ENCODE measurements around the gene TMCO4. TPM values are rescaled to one million over a fixed set of nuclear protein-coding genes. Genes with fewer than 3 reads are reported as not detected.

Gene TMCO4
- total and polyA plus RNA-seq, 2 of the 4 experiments (the other 2 are of a cell fraction), result 7.3 to 8.6 TPM

DNA sequence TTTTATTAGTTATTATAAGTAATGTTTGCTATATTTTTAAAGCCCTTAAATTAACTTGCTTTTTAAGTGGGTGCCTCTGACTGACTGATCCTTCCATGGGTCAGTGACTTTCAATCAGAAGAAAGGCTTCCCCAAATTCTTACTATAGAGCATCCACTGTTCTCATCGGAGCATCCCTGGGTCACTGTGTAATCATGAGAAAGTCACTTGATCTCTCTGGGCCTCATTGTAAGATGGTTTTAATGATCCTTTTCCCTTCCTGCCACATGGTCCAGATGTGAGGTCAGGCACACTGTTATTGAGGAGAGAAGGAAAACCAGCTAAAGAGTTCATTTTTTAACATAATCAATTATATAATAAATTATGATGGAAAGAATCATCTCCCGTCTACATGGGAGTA is 166.6 kb downstream of the TMCO4 start:
- no peak overlapping the region for H2BK120ac ChIP-seq (ENCODE audit: low read depth, low read length)
- DNase-seq (no peak), ATAC-seq (ENCODE audit: low read depth) (no peak)
- BruUV-seq (replicated peaks), result no TSS peak
- no peak overlapping the region for H2AFZ ChIP-seq (replicated peaks; ENCODE audit: low read length, poor library complexity)
- no peaks in the 10 kb centered on the region for H3K27me3 ChIP-seq (ENCODE audit: control insufficient read depth, insufficient read depth, low read length)
- ChIA-PET POLR2A (ENCODE audit: unreplicated experiment) (interaction anchor here (0.7 kb wide), 1 partner anchor 1980 kb away, joined by 9 read pairs; no protein-coding TSS in a partner anchor), CTCF (no interaction called here)
- no peak overlapping the region for H2BK20ac ChIP-seq (ENCODE audit: low read depth, low read length)
- dilution Hi-C loops (cut with HindIII; ENCODE audit: low sequenced_read_pairs, unreplicated experiment), result no loop called here
- H3K79me1 ChIP-seq (ENCODE audit: low read depth in 1 of 2, low read length in 2 of 2), result no peaks in the 10 kb centered on the region
- H3K23ac ChIP-seq (ENCODE audit: low read depth, low read length), result no peak overlapping the region
- H3K14ac ChIP-seq (replicated peaks; ENCODE audit: low read depth, low read length), result no peak overlapping the region
- no peak overlapping the region for H3K4me3 ChIP-seq (ENCODE audit: insufficient read depth, low read depth, low read length)
- H3K18ac ChIP-seq (ENCODE audit: low read depth, low read length), result no peak overlapping the region
- no CpG with 5 or more reads among the region's 2 CpGs for WGBS, 2 experiments (ENCODE audit: extremely low coverage in 2 of 2, insufficient read length in 1 of 2)
- no peak overlapping the region for H3K9ac ChIP-seq (ENCODE audit: low read depth, low read length)
- no peak overlapping the region for H2BK15ac ChIP-seq (ENCODE audit: low read depth, low read length)
- intact Hi-C loops (cut with micrococcal nuclease), result no loop called here
- H4K8ac ChIP-seq (ENCODE audit: low read depth in 2 of 2, low read length in 2 of 2), result no peak overlapping the region
- H4K20me1 ChIP-seq (ENCODE audit: insufficient read depth, low read length), result no peaks in the 10 kb centered on the region
- H3K4me1 ChIP-seq (ENCODE audit: control insufficient read depth, insufficient read depth, low read length), result no peaks in the 10 kb centered on the region
- TF ChIP-seq MAFK (IDR thresholded peaks at IDR 0.05; ENCODE audit: low read depth, low read length) (no peak), MXI1 (IDR thresholded peaks at IDR 0.05; ENCODE audit: borderline replicate concordance, low read depth, low read length) (no peak), RFX5 (IDR thresholded peaks at IDR 0.05; ENCODE audit: low read depth, low read length) (no peak)
- no peak overlapping the region for H2AK5ac ChIP-seq (ENCODE audit: low read depth, low read length)
- no peaks in the 10 kb centered on the region for H3K9me1 ChIP-seq (ENCODE audit: insufficient read depth, low read length)
- in situ Hi-C loops (cut with MboI; ENCODE audit: low sequenced_read_pairs), result no loop called here
- H3K4ac ChIP-seq (ENCODE audit: low read depth, low read length), result no peak overlapping the region
- no peak overlapping the region for H4K5ac ChIP-seq (ENCODE audit: low read depth, low read length)
- no peak overlapping the region for H3K27ac ChIP-seq (ENCODE audit: insufficient read depth, low read length)
- H2AK9ac ChIP-seq (replicated peaks; ENCODE audit: low read depth, low read length, poor library complexity), result no peak overlapping the region
- no peak overlapping the region for H2BK5ac ChIP-seq (ENCODE audit: low read depth, low read length, poor library complexity, severe bottlenecking)
- no peak overlapping the region for H3K56ac ChIP-seq (ENCODE audit: extremely low read depth, insufficient read depth, low read length)
- peaks cover 2% of the 10 kb centered on the region; the same call in 1 of the 2 replicates for H3K36me3 ChIP-seq (ENCODE audit: control insufficient read depth, insufficient read depth, low read length)
- no peaks in the 10 kb centered on the region for H3K9me3 ChIP-seq (ENCODE audit: control insufficient read depth, insufficient read depth, low read length)
- no peak overlapping the region for H4K91ac ChIP-seq (ENCODE audit: insufficient read depth, low read depth, low read length)
- no peak overlapping the region for H3K4me2 ChIP-seq (ENCODE audit: low read depth, low read length)

Other genes with a start within 250 kb of the TMCO4 start
- gene NBL1, start 155.6 kb downstream of the TMCO4 start, total RNA-seq (2012; rRNA removed), result 12.5 and 14.0 TPM in 2 replicates
- 54.2 and 62.7 TPM in 2 replicates for gene NBL1, start 155.6 kb downstream of the TMCO4 start, polyA plus RNA-seq (2012; rRNA removed)
- gene HTR6, start 135.0 kb downstream of the TMCO4 start, total RNA-seq (2012; rRNA removed), result not detected in 2 replicates
- not detected in 2 replicates for gene HTR6, start 135.0 kb downstream of the TMCO4 start, polyA plus RNA-seq (2012; rRNA removed)
- not detected in 2 replicates for gene RNF186, start 15.4 kb upstream of the TMCO4 start, total RNA-seq (2012; rRNA removed)
- gene RNF186, start 15.4 kb upstream of the TMCO4 start, polyA plus RNA-seq (2012; rRNA removed), result not detected in 2 replicates
- 2.9 and 6.1 TPM in 2 replicates for gene OTUD3, start 82.5 kb upstream of the TMCO4 start, total RNA-seq (2012; rRNA removed)
- 2.6 and 3.1 TPM in 2 replicates for gene OTUD3, start 82.5 kb upstream of the TMCO4 start, polyA plus RNA-seq (2012; rRNA removed)
- not detected in 2 replicates for gene PLA2G2E, start 123.7 kb upstream of the TMCO4 start, total RNA-seq (2012; rRNA removed)
- gene PLA2G2E, start 123.7 kb upstream of the TMCO4 start, polyA plus RNA-seq (2012; rRNA removed), result not detected in 2 replicates
- gene PLA2G2A, start 179.7 kb upstream of the TMCO4 start, total RNA-seq (2012; rRNA removed), result not detected in 2 replicates
- not detected in 2 replicates for gene PLA2G2A, start 179.7 kb upstream of the TMCO4 start, polyA plus RNA-seq (2012; rRNA removed)